AG09319 (cell line): Measurements from ENCODE around the gene SDHAF4.
"Not testable (repeated sequence)": the region's sequence is repeated elsewhere in the genome, so short reads cannot be mapped to it uniquely, and the experiment has no call there.

Source experiments
- DNase-seq: peaks from one replicate; pipeline ENCODE4 v3.0.0-alpha.2; 2010; ENCODE audit warnings: low read depth; ENCODE audit errors: extremely low read depth
- TF ChIP-seq, protein P1 (sequence below): IDR thresholded peaks from 2 replicates; pipeline ENCODE4 v1.5.1; 2011; ENCODE audit warnings: low read depth, mild to moderate bottlenecking, inconsistent platforms, low read length, moderate library complexity

The SDHAF4 gene

GRCh38 chr6:70593118-70593486 is 26.4 kb downstream of the SDHAF4 start:
- DNase-seq: no peak
- TF ChIP-seq, protein P1, sequence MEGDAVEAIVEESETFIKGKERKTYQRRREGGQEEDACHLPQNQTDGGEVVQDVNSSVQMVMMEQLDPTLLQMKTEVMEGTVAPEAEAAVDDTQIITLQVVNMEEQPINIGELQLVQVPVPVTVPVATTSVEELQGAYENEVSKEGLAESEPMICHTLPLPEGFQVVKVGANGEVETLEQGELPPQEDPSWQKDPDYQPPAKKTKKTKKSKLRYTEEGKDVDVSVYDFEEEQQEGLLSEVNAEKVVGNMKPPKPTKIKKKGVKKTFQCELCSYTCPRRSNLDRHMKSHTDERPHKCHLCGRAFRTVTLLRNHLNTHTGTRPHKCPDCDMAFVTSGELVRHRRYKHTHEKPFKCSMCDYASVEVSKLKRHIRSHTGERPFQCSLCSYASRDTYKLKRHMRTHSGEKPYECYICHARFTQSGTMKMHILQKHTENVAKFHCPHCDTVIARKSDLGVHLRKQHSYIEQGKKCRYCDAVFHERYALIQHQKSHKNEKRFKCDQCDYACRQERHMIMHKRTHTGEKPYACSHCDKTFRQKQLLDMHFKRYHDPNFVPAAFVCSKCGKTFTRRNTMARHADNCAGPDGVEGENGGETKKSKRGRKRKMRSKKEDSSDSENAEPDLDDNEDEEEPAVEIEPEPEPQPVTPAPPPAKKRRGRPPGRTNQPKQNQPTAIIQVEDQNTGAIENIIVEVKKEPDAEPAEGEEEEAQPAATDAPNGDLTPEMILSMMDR: no peak

GRCh38 chr6:70599187-70599586 is 32.5 kb downstream of the SDHAF4 start:
- TF ChIP-seq, protein P1: no peak
- DNase-seq: no peak

- TF ChIP-seq, protein P1: no peak
These were observed 34.3 kb downstream of the SDHAF4 start for GRCh38 chr6:70601014-70601413.

DNA sequence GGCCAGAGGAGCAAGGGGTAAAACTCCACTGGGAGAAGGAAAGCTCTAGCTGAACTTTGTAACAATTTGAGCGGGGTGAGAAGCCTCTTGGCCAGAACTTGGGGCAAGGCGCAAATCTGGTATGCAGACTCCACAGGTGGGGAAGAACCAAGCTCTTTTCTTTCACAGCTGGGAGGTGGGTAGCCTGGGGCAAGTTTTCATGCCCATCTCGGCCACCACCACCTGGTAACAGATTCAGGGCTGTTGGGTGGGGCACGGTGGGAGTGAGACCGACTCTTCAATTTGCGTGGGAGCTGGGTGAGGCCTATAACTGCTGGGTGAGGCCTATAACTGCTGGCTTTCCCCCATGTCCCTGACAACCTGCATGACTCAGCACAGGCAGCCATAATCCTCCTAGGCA is 37.5 kb downstream of the SDHAF4 start:
- TF ChIP-seq, protein P1: no peak
- DNase-seq: no peak

More at GRCh38 chr6:70601014-70601413, 34.3 kb downstream of the SDHAF4 start:
- DNase-seq: no peak

DNA sequence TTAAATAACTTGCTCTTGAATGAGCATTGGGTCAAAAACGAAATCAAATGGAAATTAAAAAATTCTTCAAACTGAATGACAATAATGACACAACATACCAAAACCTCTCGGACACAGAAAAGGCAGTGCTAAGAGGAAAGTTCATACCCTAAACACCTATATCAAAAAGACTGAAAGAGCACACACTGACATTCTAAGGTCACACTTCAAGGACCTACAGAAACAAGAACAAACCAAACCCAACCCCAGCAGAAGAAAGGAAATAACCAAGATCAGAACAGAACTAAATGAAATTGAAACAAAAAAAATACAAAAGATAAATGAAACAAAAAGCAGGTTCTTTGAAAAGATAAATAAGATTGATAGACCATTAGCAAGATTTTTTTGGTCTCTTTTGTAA is 40.6 kb downstream of the SDHAF4 start:
- not testable (repeated sequence) for DNase-seq

- not testable (repeated sequence) for DNase-seq
These were observed 42.5 kb downstream of the SDHAF4 start for GRCh38 chr6:70609181-70609580.

DNA sequence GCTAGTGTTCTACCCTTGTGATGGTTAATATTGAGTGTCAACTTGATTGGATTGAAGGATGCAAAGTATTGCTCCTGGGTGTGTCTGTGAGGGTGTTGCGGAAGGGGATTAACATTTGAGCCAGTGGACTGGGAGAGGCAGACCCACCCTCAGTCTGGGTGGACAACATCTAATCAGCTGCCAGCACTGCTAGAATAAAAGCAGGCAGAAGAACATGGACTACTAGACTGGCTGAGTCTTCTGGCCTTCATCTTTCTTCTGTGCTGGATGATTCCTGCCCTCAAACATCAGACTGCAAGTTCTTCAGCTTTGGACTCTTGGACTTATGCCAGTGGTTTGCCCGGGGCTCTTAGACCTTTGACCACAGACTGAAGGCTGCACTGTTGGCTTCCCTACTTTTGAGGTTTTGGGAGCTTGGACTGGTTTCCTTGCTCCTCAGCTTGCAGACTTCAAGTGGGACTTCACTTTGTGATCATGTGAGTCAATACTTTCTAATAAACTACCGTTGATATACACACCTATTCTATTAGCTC is 50.1 kb downstream of the SDHAF4 start:
- DNase-seq: no peak
- TF ChIP-seq, protein P1: no peak

GRCh38 chr6:70620746-70621145 is 54.0 kb downstream of the SDHAF4 start:
- TF ChIP-seq, protein P1: no peak
- no peak for DNase-seq

GRCh38 chr6:70622461-70622860 is 55.7 kb downstream of the SDHAF4 start:
- DNase-seq: no peak
- TF ChIP-seq, protein P1: no peak
